ENCODE data around the gene ACVR1. TPM values are rescaled to one million over a fixed set of nuclear protein-coding genes. Genes with fewer than 3 reads are reported as not detected.

ACVR1 gene
- total RNA-seq, 3 donors from 2014 or later = 14.7 to 38.4 (median 15.8) TPM

DNA sequence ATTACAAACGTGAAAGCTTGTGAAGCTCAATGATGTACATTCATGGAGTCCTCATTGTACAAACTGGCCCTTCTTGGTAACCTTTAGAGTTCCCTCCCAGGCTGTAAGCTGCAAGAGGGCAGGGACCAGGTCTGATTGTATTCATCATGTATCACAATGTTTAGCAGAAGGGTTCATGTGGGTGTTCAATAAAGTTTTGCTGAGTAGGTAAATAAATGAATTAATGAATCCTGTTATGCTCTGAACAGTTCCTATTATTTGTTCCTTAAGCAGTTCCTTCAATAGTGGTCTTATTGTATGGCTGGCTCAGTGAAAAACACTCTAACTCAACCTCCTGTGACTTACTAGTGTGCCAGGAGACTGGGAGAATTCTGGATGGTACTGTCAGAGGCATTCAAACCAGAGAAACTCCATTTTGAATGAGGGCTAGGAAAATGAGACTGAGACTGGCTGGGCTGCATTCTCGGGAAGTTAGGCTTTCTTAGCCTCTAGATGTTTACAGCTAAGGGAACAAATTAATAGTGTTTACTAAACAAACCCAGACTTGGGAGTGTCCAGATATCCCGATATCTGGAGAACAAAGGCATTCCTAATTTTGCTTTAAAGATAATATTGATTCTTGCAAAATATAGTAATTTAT, 1.8 kb upstream of the ACVR1 start:
- TF ChIP-seq, protein P1, sequence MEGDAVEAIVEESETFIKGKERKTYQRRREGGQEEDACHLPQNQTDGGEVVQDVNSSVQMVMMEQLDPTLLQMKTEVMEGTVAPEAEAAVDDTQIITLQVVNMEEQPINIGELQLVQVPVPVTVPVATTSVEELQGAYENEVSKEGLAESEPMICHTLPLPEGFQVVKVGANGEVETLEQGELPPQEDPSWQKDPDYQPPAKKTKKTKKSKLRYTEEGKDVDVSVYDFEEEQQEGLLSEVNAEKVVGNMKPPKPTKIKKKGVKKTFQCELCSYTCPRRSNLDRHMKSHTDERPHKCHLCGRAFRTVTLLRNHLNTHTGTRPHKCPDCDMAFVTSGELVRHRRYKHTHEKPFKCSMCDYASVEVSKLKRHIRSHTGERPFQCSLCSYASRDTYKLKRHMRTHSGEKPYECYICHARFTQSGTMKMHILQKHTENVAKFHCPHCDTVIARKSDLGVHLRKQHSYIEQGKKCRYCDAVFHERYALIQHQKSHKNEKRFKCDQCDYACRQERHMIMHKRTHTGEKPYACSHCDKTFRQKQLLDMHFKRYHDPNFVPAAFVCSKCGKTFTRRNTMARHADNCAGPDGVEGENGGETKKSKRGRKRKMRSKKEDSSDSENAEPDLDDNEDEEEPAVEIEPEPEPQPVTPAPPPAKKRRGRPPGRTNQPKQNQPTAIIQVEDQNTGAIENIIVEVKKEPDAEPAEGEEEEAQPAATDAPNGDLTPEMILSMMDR (IDR thresholded peaks at IDR 0.05) = no peak
- no peak for ATAC-seq
- no peak for DNase-seq
- intact Hi-C loops (cut with DNase I, micrococcal nuclease) = loop anchor here in 1 of 2 donors (5.0 kb wide), 1 partner anchor 96 kb away; no protein-coding TSS in a partner anchor
- H3K4me1 ChIP-seq (ENCODE audit: low read depth) = peaks cover 10% of the 10 kb centered on the region
- H3K9me3 ChIP-seq = no peaks in the 10 kb centered on the region
- no peaks in the 10 kb centered on the region for H3K36me3 ChIP-seq (ENCODE audit: low read depth)
- no peak overlapping the region for H3K4me3 ChIP-seq

DNA sequence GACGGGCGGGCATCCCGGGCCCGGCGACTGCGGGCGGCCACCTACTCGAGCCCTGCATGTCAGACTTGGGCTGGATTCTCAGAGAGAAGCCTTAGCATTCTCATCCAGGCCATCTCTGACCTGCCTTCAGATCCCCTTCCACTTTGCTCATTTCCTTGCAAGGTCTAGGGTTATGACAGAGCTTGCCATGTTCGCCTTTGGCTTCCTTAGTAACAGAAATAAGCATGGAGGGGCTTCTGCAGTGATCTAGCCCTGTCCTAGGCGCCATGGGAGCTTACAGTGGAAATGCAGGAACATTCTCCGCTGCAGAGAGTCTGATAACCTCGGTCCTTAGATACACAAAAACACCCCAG, 632 bp upstream of the ACVR1 start:
- intact Hi-C loops (cut with DNase I, micrococcal nuclease) = loop anchor here in 1 of 2 donors (5.0 kb wide), 1 partner anchor 94 kb away; no protein-coding TSS in a partner anchor
- Histone ChIP-seq H3K36me3 (ENCODE audit: low read depth) (no peaks in the 10 kb centered on the region), H3K4me1 (ENCODE audit: low read depth) (peaks cover 10% of the 10 kb centered on the region)

DNA sequence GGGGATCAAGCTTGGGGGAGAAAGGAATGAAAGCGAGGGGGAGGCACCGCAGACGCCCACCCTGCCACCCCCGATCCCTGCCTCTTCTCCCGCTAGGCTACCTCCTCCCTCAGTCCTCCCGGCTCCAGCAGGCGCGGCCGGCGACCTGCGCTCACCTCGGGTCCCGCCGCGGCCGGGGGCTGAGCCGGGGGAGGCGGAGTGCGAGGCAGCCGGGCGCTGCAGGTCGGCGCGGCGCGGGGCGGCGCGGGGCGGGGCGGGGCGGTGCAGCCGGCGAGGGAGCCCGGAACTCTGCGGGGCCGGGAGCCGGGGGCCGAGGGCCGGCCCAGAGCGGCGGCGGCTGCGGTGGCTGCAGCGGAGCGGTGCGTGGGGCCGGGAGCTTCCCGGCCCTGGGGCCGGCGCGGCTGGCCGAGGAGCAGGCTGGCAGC, 477 bp downstream of the ACVR1 start:
- peak overlapping the region; percentile 82 for H3K4me3 ChIP-seq
- H3K36me3 ChIP-seq (ENCODE audit: low read depth) = no peaks in the 10 kb centered on the region
- H3K9me3 ChIP-seq = no peaks in the 10 kb centered on the region
- ATAC-seq (peak; percentile 64), DNase-seq (peak in 2 of 3 donors; percentile 68 to 84)
- intact Hi-C loops (cut with DNase I, micrococcal nuclease) = loop anchor here in 1 of 2 donors (5.0 kb wide), 1 partner anchor 93 kb away; no protein-coding TSS in a partner anchor
- TF ChIP-seq, protein P1 (IDR thresholded peaks at IDR 0.05) = no peak
- H3K4me1 ChIP-seq (ENCODE audit: low read depth) = peaks cover 10% of the 10 kb centered on the region

More for the DNA sequence above, 632 bp upstream of the ACVR1 start:
- H3K9me3 ChIP-seq = no peaks in the 10 kb centered on the region
- DNase-seq (no peak), ATAC-seq (no peak)
- peak overlapping the region; percentile 82 for H3K4me3 ChIP-seq
- TF ChIP-seq, protein P1 (IDR thresholded peaks at IDR 0.05) = no peak

DNA sequence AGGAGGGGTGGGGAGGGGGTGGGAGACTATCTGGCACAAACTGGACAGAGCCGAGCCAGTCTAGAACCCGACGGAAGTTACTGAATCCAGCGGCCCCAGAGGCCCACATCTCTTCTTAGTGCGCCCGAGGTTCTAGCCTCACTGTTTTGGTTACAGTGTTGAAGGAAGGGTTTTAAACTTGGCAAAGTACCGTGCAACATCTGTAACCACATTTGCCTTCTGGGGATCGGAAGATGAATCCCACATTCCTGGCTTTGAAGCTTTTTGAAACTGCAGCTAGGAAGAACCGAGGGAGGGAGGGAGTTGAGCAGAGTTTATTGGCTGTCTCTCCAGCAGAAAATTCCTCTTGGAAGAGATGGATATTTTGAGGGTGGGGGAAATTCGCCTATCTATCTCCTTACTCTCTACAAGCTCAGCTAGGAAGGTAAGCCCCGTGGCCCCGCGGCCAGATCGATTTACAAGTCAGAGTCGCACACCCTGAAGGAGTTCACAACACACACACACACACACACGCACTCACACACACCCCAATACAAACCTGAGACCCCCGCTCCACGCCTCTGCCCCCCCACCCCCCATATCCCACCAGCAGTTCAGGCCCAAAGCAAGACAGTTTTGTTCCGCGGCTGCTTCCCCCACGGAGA, 1.0 kb downstream of the ACVR1 start:
- Histone ChIP-seq H3K4me3 (peak overlapping the region; percentile 82), H3K9me3 (no peaks in the 10 kb centered on the region), H3K36me3 (ENCODE audit: low read depth) (no peaks in the 10 kb centered on the region), H3K4me1 (ENCODE audit: low read depth) (peaks cover 10% of the 10 kb centered on the region)
- no peak for ATAC-seq
- TF ChIP-seq, protein P1 (IDR thresholded peaks at IDR 0.05) = no peak
- peak; percentile 35 to 66 (median 56) for DNase-seq
- intact Hi-C loops (cut with DNase I, micrococcal nuclease) = loop anchor here in 1 of 2 donors (5.0 kb wide), 1 partner anchor 93 kb away; no protein-coding TSS in a partner anchor

DNA sequence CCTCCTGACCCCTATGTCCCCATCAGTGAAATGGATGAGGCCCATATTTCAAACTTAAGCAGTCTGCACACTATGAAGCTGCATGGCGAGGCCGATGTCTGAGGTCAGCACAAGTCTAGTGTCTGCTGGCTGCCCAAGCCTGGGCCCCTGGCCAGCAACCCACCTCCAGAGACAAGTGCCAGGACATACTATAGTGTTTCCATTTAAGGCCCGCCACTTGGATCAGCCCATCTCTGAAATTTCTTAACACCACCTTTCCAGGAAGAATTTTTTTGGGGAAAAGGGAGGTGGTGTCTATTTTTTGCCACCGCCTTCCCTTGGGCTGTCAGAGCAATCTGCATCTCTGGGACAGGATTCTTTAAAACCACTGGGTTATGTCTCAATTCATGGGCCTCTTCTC, 1.8 kb downstream of the ACVR1 start:
- no peaks in the 10 kb centered on the region for H3K9me3 ChIP-seq
- DNase-seq (no peak), ATAC-seq (no peak)
- H3K4me1 ChIP-seq (ENCODE audit: low read depth) = peaks cover 10% of the 10 kb centered on the region
- H3K4me3 ChIP-seq = no peak overlapping the region
- H3K36me3 ChIP-seq (ENCODE audit: low read depth) = no peaks in the 10 kb centered on the region
- intact Hi-C loops (cut with DNase I, micrococcal nuclease) = no loop called here
- TF ChIP-seq, protein P1 (IDR thresholded peaks at IDR 0.05) = no peak

Data from mucosa of descending colon (tissue), 3 donors.